Lung (tissue), 13 donors: ENCODE measurements around the gene SHFL. TPM values are rescaled to one million over a fixed set of nuclear protein-coding genes. Genes with fewer than 3 reads are reported as not detected.
A peak's percentile ranks its signal among the peaks of the same experiment; 100 is the strongest.

ENCODE experiments used
- ATAC-seq: fragments of 200-7000 bp; cut with Tn5 transposase; one replicate; pipeline ENCODE4 v1.9.1; 2020; ENCODE audit warnings: moderate number of reproducible peaks; ENCODE audit not compliant: insufficient read depth, low FRiP score
- DNase-seq, 3 donors: peaks; one replicate each; pipeline ENCODE4 v3.0.0-alpha.2; 2013 to 2017
- H3K27ac ChIP-seq, 2 donors: one replicate each; pipeline ENCODE4 v1.5.1; 2013; ENCODE audit warnings: mild to moderate bottlenecking in 2 of 2, moderate library complexity in 2 of 2, control low read depth in 1 of 2, inconsistent platforms in 1 of 2, low read depth in 1 of 2, low read length in 1 of 2
- H3K27me3 ChIP-seq, 3 donors: one replicate each; pipeline ENCODE4 v1.5.1; 2013; ENCODE audit warnings: low read length in 2 of 3; ENCODE audit not compliant: control insufficient read depth in 3 of 3, insufficient read depth in 3 of 3
- H3K36me3 ChIP-seq, 4 donors: one replicate each; pipeline ENCODE4 v1.5.1; 2013; ENCODE audit warnings: low read length in 4 of 4, mild to moderate bottlenecking in 1 of 4, moderate library complexity in 1 of 4; ENCODE audit not compliant: control insufficient read depth in 4 of 4, insufficient read depth in 4 of 4
- H3K4me1 ChIP-seq, 5 donors: one replicate each; pipeline ENCODE4 v1.5.1; 2013; ENCODE audit warnings: low read length in 5 of 5, mild to moderate bottlenecking in 2 of 5, moderate library complexity in 1 of 5; ENCODE audit not compliant: control insufficient read depth in 5 of 5, insufficient read depth in 5 of 5
- H3K4me3 ChIP-seq: one replicate; pipeline ENCODE4 v1.5.1; 2013; ENCODE audit warnings: mild to moderate bottlenecking, control low read depth, moderate library complexity
- H3K9ac ChIP-seq, 2 donors: one replicate each; pipeline ENCODE4 v1.5.1; 2013; ENCODE audit warnings: low read length in 2 of 2, control low read depth in 1 of 2; ENCODE audit not compliant: insufficient read depth in 1 of 2
- H3K9me3 ChIP-seq, 4 donors: one replicate each; pipeline ENCODE4 v1.5.1; 2013; ENCODE audit warnings: low read length in 3 of 4, mild to moderate bottlenecking in 1 of 4, moderate library complexity in 1 of 4; ENCODE audit not compliant: control insufficient read depth in 4 of 4, insufficient read depth in 3 of 4
- WGBS, 2 donors: extraction: QIAGEN DNeasy Blood & Tissue Kit; methylation state at CpG; one replicate each; pipeline ENCODE4 v1.1.7; 2013; 5-methylcytosine and 5-hydroxymethylcytosine counted together
- polyA plus RNA-seq, 2 donors: library from polyadenylated mRNA; stranded (reverse); fragments of 200-250 nt; gene quantifications; one replicate each; pipeline ENCODE4 v1.2.1, GENCODE V29; 2013
- small RNA-seq: library from RNA; depleted of rRNA; stranded (forward); fragments of <200 nt; gene quantifications from one replicate; pipeline ENCODE3, GENCODE V24; 2014; ENCODE audit warnings: low replicate concordance
- total RNA-seq, 2 donors: library from RNA; depleted of rRNA in 1 of 2; stranded (reverse); fragments of >200 nt in 1 of 2; gene quantifications; one replicate each; pipeline ENCODE4 v1.2.1, GENCODE V29; 2014 to 2021
- TF ChIP-seq, protein P1 (sequence below): IDR thresholded peaks from 2 replicates; pipeline ENCODE4 v1.5.1; 2012; ENCODE audit warnings: mild to moderate bottlenecking; ENCODE audit errors: control extremely low read depth, extremely low read depth
- donor health status: control.
- donor health status: control.
- donor health status: Bipolar disorder and iron deficiency.
- donor health status: healthy.
- donor health status: DM: yes; HTN: yes; CAD: no.

SHFL gene
- total and polyA plus RNA-seq, 4 donors = 21.2 to 43.5 (median 33.3) TPM

DNA sequence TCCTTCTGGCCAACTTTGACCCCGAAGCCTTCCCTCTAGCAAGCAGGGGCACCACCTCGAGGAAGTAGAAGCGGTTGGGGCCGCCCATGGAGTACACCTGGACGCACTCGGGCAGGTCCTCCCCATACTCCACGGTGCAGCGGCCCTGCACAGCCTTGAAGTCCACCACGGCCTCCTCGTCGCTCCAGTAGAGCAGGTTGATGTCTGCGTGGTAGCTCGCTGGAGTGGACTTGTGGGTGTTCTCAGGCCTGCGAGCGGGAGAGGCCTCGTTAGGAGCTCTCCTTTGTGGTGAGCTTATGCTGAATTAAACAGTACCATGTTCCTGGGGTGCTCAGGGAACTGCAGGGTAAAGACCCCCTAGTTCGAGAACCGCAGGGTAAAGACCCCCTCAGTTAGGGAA, 55.9 kb downstream of the SHFL start:
- Histone ChIP-seq H3K27me3 (no peaks in the 10 kb centered on the region), H3K36me3 (peaks cover 48 to 83% (median 72%) of the 10 kb centered on the region in 4 donors), H3K9me3 (no peaks in the 10 kb centered on the region), H3K9ac (no peak overlapping the region), H3K4me1 (no peaks in the 10 kb centered on the region), H3K27ac (no peak overlapping the region), H3K4me3 (no peak overlapping the region)
- ATAC-seq = no peak
- TF ChIP-seq, protein P1, sequence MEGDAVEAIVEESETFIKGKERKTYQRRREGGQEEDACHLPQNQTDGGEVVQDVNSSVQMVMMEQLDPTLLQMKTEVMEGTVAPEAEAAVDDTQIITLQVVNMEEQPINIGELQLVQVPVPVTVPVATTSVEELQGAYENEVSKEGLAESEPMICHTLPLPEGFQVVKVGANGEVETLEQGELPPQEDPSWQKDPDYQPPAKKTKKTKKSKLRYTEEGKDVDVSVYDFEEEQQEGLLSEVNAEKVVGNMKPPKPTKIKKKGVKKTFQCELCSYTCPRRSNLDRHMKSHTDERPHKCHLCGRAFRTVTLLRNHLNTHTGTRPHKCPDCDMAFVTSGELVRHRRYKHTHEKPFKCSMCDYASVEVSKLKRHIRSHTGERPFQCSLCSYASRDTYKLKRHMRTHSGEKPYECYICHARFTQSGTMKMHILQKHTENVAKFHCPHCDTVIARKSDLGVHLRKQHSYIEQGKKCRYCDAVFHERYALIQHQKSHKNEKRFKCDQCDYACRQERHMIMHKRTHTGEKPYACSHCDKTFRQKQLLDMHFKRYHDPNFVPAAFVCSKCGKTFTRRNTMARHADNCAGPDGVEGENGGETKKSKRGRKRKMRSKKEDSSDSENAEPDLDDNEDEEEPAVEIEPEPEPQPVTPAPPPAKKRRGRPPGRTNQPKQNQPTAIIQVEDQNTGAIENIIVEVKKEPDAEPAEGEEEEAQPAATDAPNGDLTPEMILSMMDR = no peak
- 91 to 94% methylated on average over 18 of the region's 18 CpGs for WGBS, 2 donors
- DNase-seq = no peak

Small RNA genes within 50 kb of the gene (small RNA-seq; reads per million reads assigned to genes)
- not detected for gene MIR5589
- gene SNORD105 = 35.8 reads per million, percentile 97 among the genes with 10 or more reads in this experiment
- 4,243 reads per million, percentile 100 among the genes with 10 or more reads in this experiment for gene SNORD105B

Other genes with a start within 250 kb of the SHFL start
- gene OLFM2, start 149.8 kb upstream of the SHFL start, total RNA-seq = 10 to 100 TPM in 1 of 2 donors, 1 to 10 TPM in 1; 5.8 to 11.9 TPM
- gene OLFM2, start 149.8 kb upstream of the SHFL start, polyA plus RNA-seq = 10 to 100 TPM in 1 of 2 donors, 1 to 10 TPM in 1; 2.2 to 14.3 TPM
- gene COL5A3, start 75.8 kb upstream of the SHFL start, total RNA-seq = 10 to 100 TPM; 10.3 to 15.1 TPM
- 10 to 100 TPM in 1 of 2 donors, 1 to 10 TPM in 1; 8.4 to 10.7 TPM for gene COL5A3, start 75.8 kb upstream of the SHFL start, polyA plus RNA-seq
- not detected for gene RDH8, start 72.8 kb upstream of the SHFL start, total RNA-seq
- not detected for gene RDH8, start 72.8 kb upstream of the SHFL start, polyA plus RNA-seq
- gene ANGPTL6, start 16.4 kb downstream of the SHFL start, total RNA-seq = 1 to 10 TPM in 1 of 2 donors, under 1 TPM in 1; 0.64 to 4.1 TPM
- 1 to 10 TPM in 1 of 2 donors, under 1 TPM in 1; 0.93 to 1.3 TPM for gene ANGPTL6, start 16.4 kb downstream of the SHFL start, polyA plus RNA-seq
- 10 to 100 TPM; 15.0 to 51.8 TPM for gene PPAN, start 20.0 kb downstream of the SHFL start, total RNA-seq
- gene PPAN, start 20.0 kb downstream of the SHFL start, polyA plus RNA-seq = 10 to 100 TPM; 43.2 to 61.4 TPM
- gene P2RY11, start 25.4 kb downstream of the SHFL start, total RNA-seq = 10 to 100 TPM in 1 of 2 donors, 1 to 10 TPM in 1; 3.3 to 19.0 TPM
- 10 to 100 TPM in 1 of 2 donors, 1 to 10 TPM in 1; 9.6 to 17.4 TPM for gene P2RY11, start 25.4 kb downstream of the SHFL start, polyA plus RNA-seq
- 100 to 1,000 TPM; 164 to 187 TPM for gene EIF3G, start 33.6 kb downstream of the SHFL start, total RNA-seq
- 100 to 1,000 TPM; 145 to 197 TPM for gene EIF3G, start 33.6 kb downstream of the SHFL start, polyA plus RNA-seq
- gene DNMT1, start 108.6 kb downstream of the SHFL start, total RNA-seq = 10 to 100 TPM; 44.0 to 85.7 TPM
- 10 to 100 TPM; 32.8 to 46.5 TPM for gene DNMT1, start 108.6 kb downstream of the SHFL start, polyA plus RNA-seq
- gene S1PR2, start 145.0 kb downstream of the SHFL start, total RNA-seq = 10 to 100 TPM; 15.2 to 32.1 TPM
- 10 to 100 TPM in 1 of 2 donors, 1 to 10 TPM in 1; 6.5 to 10.9 TPM for gene S1PR2, start 145.0 kb downstream of the SHFL start, polyA plus RNA-seq
- 10 to 100 TPM; 16.6 to 61.9 TPM for gene MRPL4, start 165.9 kb downstream of the SHFL start, total RNA-seq
- 10 to 100 TPM; 33.8 to 64.8 TPM for gene MRPL4, start 165.9 kb downstream of the SHFL start, polyA plus RNA-seq
- gene ICAM1, start 184.8 kb downstream of the SHFL start, total RNA-seq = 100 to 1,000 TPM; 179 to 191 TPM
- 100 to 1,000 TPM in 1 of 2 donors, 10 to 100 TPM in 1; 88.4 to 391 TPM for gene ICAM1, start 184.8 kb downstream of the SHFL start, polyA plus RNA-seq
- 10 to 100 TPM in 1 of 2 donors, 1 to 10 TPM in 1; 8.2 to 38.8 TPM for gene ICAM4, start 200.6 kb downstream of the SHFL start, total RNA-seq
- 1 to 10 TPM; 4.6 to 8.0 TPM for gene ICAM4, start 200.6 kb downstream of the SHFL start, polyA plus RNA-seq
- gene ICAM5, start 203.6 kb downstream of the SHFL start, total RNA-seq = 10 to 100 TPM; 22.2 to 32.1 TPM
- gene ICAM5, start 203.6 kb downstream of the SHFL start, polyA plus RNA-seq = 10 to 100 TPM in 1 of 2 donors, 1 to 10 TPM in 1; 4.1 to 15.0 TPM
- gene ZGLP1, start 223.5 kb downstream of the SHFL start, total RNA-seq = 1 to 10 TPM; 3.7 to 5.1 TPM
- gene ZGLP1, start 223.5 kb downstream of the SHFL start, polyA plus RNA-seq = 1 to 10 TPM; 3.0 to 6.7 TPM
- gene FDX2, start 229.7 kb downstream of the SHFL start, total RNA-seq = 10 to 100 TPM in 1 of 2 donors, 1 to 10 TPM in 1; 9.6 to 20.9 TPM
- gene FDX2, start 229.7 kb downstream of the SHFL start, polyA plus RNA-seq = 10 to 100 TPM; 21.4 to 38.4 TPM
- gene RAVER1, start 247.2 kb downstream of the SHFL start, total RNA-seq = 10 to 100 TPM; 21.1 to 46.1 TPM
- gene RAVER1, start 247.2 kb downstream of the SHFL start, polyA plus RNA-seq = 10 to 100 TPM; 10.5 to 17.7 TPM